ENCODE measurements around the gene ALOX5AP.

Gene ALOX5AP

DNA sequence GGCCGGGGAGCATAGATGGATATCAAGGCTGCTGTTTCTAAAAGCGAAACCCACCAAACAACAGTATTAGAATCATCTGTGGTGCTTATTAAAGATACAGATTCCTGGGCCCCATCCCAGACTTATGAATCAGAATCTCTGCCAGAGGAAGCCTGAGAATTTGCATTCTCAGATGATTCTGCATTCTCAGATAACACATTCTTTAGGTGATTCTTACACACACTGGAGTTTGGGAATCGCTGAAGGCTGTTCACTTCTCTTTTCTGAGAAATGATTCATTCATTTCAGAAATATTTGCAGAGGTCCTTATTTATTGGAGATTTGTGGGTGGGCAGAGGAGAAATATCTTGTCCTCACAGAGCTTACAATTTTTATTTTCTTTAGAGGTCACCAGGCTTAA lies 24.4 kb downstream of the ALOX5AP start:
- DNase-seq (ENCODE audit: low read depth in 2 of 2), result no peak

DNA sequence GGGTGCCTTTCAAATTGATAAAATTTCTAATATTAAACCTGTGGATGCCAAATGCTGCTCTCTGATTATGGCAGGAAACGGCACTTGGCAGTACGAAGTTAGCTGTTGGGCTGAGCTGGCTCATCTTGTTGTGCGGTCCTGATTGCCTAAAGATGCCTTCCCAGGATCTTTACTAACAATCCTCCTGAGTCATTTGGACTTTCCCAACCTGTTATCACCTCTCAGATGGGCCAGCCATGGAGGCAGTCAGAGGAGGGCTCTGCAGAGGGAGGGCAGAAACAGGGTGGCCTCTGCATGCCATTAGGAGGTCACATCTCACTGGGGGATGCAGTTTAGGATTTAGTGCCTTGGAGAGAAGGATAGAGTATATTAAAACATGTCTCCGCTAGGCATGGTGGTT lies 27.3 kb downstream of the ALOX5AP start:
- DNase-seq (ENCODE audit: low read depth in 2 of 2), result no peak

DNA sequence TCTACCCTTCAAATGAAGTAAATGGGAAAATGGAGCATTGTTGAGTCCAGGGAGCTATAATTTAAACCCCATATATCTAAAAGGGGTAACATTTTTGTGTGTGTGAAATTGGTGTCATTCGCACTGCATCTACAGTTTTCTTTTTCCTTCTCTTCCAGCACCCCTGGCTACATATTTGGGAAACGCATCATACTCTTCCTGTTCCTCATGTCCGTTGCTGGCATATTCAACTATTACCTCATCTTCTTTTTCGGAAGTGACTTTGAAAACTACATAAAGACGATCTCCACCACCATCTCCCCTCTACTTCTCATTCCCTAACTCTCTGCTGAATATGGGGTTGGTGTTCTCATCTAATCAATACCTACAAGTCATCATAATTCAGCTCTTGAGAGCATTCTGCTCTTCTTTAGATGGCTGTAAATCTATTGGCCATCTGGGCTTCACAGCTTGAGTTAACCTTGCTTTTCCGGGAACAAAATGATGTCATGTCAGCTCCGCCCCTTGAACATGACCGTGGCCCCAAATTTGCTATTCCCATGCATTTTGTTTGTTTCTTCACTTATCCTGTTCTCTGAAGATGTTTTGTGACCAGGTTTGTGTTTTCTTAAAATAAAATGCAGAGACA lies 28.6 kb downstream of the ALOX5AP start:
- DNase-seq (ENCODE audit: low read depth in 2 of 2), result no peak

DNA sequence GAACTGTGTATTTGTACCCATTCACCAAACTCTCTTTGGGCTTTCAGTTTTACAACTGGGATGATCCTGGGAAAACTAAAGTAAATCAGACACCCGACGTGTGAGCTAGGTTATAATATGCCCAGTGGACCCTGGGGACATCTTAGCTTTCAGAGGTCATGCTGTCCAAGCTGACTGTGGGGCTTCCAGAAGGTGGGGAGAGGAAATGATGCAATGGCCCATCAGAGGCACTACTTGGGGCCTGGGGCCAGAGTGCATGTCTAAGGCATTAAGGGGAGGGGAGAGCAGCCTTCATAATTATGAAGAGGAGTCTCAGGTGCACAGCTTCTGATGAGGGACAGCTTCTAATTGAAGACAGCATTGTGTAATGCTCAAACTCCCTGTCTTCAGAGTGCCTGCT lies 30.9 kb downstream of the ALOX5AP start:
- no peak for DNase-seq (ENCODE audit: low read depth in 2 of 2)

DNA sequence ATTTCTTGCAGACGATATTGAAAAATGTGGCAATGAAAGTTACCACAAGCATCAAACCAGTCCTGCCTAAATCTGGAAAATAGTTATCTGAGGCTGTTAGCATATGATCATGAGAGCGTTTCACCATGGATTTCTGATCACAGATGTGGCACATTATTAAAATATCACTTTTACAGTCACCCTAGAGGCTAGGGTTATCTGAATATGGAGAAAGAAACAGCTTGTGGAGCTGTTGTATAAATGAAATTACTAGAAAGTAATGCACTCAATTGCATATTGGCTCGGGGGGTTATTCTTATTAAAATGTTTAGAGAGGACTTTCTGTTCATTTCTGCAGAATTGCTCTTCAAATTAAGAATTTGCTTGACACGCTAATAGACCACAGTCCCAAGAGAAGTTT lies 35.6 kb downstream of the ALOX5AP start:
- DNase-seq (ENCODE audit: low read depth in 2 of 2), result no peak

DNA sequence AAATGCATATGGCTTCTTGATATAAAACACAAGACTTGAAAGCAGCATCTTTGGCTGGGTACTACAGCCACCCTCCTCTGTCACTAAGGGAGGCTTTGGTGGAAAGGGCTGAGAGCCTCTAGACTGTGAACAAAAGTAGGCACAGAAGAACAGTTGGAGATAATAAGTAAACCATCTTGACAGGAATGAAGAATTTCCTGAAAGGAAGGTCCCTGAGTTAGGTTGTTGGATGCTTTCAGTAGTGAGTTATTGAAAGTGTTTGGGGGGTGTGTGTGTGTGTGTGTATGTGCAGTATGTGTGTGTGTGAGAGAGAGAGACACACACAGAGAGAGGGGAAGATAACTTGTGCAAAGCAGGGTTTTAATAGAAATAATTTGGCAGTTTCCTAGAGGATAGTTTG lies 38.2 kb downstream of the ALOX5AP start:
- DNase-seq (ENCODE audit: low read depth in 2 of 2), result no peak

DNA sequence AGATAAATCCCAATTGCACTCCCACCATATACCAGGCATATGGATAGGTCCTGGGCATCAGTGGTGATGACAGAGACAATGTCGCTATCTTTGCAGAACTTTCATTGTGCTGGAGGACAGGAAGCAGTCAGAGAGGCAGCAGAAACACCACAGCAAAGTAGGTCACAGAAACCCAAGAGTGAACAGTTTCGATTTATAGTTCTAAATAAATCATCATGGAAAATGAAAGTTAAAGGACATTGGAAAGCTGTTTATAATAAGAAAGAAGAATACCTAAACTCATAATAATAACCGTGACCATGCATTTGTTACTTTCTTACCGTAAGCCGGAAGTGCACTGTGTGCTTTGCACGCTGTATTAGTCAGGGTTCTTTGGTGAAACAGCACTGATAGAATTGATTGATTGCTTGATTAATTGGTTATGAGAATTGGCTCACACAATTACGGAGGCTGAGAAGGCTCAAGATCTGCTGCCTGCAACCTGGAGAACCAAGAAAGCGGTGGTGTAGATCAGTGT lies 38.9 kb downstream of the ALOX5AP start:
- no peak for DNase-seq (ENCODE audit: low read depth in 2 of 2)

DNA sequence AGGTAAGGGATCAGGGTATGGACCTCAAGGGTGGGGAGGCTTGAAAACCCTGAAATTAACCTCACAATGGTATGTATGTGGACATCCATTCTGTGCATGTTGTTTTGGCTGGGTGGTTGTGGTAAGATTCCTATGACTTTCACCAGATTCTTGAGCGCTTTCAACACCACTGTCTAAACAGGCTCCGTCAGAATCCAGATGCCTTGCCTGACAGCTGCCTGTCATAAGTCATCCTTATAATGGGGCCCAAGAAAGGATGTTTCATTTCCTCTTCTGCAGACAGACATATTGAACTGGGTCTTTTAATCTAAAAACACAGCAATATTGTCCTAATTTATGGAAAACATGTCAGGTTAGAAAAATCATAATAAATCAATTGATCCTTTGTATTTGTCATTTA lies 41.3 kb downstream of the ALOX5AP start:
- no peak for DNase-seq (ENCODE audit: low read depth in 2 of 2)

DNA sequence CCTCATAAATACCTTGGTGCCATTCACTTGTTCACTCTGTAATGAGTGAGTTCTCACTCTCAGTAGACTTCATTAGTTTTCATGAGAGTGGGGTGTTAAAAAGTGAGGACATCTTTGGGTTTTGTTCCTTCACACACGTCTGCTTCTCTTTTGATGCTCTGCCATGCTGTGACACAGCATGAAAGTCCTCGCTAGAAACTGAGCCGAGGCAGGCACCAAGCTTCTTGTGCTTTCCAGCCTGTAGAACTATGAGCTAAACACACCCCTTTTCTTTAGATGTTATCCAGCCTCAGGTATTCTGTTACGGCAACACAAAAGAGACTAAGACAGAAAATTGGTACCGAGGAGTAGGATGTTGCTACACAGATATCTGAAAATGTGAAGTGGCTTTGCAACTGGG lies 43.7 kb downstream of the ALOX5AP start:
- no peak for DNase-seq (ENCODE audit: low read depth in 2 of 2)

DNA sequence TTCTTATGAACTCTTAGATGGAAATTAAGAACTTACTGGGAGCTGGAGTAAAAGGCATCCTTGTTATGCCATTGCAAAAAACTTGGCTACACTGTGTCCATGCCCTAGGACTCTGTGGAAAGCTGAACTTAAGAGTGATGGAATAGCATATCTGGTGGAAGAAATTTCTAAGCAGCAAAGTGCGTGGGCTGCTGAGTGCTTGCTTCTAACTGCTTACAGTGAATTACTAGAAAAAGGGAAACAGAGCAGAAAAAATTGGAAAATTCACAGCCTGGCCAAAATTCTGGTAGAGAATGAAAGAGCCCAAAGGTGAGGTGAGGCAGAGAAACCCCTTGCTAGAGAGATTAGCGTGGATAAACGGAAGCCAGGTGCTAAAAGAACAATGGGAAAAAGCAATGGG lies 44.3 kb downstream of the ALOX5AP start:
- DNase-seq (ENCODE audit: low read depth in 2 of 2), result no peak

DNA sequence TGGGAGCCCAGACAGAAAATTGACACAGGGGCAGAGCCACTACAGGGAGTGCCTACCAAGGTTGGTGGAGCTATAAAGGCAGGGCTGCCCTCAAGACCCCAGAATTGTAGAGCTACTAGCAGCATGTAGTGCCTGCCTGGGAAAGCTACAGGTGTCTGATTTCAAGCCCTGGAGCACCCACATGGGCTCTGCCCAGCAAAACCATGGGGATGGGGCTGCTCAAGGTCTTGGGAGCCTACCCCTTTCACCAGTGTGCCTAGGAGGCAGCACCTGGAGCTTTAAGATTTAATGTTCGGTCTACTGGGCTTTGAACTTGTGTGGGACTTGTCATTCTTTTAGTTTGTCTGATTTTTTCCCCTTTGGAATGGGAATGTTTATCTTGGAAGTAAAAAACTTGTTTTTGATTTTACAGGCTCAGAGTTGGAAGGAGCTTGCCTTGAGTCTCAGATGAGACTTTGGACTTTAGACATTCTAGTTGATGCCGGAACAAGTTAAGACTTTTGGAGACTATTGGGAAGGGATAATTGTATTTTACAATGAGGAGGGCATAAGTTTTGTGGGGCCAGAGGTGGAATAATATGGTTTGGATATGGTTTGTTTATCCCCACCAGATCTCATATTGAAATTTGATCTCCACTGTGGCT lies 45.1 kb downstream of the ALOX5AP start:
- DNase-seq (ENCODE audit: low read depth in 2 of 2), result no peak

DNA sequence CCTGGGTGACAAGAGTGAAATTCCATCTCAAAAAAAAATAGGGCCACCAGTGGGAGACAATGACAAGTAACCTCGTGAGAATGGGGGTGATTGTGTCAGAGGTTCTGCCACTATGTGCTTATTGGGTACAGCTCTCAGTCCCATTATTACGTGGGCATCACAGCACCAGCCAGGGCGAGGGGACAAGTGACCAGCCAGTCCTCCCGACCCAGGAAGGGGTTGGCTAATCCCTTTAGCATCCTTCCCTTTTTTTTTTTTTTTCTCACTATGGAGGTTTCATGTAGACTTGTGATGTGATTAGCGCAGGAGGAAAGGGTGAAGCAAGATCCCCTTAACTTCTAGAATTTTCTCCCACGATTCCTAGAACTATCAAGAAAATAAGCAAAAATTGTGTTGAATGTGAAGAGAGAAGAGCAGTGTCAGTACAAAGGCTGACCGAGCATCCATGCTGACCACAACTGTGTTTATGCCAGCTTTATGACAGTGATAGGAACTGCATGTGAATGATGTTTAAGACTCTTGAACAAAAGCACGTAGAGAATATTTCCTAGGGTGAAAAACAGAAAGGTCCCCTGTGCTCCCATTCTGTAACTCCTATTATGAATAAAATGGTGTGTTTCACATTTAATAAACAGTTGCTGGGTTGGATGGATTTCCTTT lies 50.0 kb downstream of the ALOX5AP start:
- DNase-seq (ENCODE audit: low read depth in 2 of 2), result no peak

DNA sequence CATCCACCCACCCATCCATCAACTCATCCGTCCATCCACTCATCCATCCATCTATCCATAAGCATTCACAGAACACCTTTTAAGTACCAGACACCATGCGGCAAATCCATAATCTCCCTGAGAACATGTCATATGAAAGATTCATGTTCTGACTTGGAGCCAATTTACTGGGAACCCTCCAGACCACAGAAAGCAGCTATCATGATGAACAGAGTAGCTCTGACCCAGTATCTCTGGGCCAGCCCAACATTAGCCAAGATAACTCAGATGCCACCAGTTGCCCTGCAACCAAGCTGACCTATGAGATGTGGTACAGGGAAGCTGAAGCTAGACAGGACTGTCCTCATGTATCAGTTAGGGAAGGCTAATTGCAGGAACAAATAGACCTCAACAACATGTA lies 51.3 kb downstream of the ALOX5AP start:
- DNase-seq (ENCODE audit: low read depth in 2 of 2), result no peak

DNA sequence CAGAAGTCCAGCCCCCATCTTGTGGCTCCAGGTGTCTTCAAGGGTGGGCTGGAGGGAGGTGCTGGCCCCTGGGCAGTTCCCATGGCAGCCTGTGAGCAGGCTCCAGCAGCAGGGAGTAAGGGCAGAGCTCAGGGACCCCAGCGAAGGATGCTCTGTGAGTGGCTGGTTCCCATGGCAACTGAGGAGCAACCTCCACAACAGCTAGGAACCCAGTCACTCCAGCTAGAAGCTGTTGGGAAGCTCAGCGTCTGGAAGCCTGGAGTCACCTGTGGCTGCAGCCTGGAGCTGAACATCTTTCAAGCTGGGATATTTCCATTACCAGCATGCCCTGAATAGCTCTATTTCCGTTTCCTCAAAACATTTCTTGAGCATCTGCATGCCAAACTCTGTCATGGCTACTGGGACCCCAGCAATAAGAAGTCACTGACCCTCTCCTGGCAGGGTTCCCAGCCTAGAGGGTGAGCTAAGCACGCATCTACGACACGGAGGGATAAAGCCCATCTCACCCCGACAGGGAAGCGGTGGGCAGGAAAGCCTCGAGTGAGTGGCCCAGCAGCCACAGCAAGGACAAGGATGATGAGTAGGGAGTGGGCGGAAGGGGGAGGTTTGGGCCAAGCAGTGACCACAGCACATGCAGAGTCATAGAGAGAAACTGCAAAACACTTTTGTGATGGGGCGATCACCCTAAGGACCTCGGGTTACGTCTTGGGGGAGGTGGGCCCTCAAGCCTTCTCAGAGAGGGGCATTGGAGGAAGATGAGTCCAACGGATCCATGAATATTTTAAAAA lies 52.6 kb downstream of the ALOX5AP start:
- DNase-seq (ENCODE audit: low read depth in 2 of 2), result no peak

DNA sequence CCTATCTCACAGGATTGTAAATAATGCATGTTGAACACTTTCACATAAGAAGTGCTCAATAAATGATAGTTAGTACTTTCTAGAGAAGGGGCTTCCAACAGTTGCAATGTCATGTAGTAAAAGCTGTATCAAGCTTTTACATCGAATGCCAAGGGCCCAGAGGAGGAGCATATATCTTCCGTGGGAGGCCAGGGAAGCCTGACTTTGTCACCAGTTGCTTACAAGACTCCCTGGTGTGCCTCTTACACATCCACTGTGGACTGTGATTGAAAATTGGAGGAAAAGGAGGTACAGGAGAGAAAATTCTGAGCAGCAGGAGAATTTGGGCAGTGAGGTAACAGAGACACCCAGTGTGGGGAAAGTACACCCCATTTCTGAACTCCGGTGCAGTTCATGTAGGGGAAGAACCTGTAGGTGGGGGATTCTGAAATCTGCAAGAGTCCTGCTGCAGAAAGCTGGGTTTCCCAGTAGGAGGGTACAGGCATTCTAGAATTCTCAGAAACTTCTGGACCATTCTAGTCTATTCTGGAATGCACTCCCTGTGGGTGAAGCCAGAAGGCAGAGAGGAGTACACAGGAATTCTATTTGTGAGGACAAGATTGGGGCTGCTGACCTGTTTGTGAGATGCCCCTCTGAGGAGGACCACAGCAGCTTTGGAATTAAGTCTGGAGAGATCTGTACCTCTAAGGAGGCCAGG lies 54.0 kb downstream of the ALOX5AP start:
- DNase-seq (ENCODE audit: low read depth in 2 of 2), result no peak

DNA sequence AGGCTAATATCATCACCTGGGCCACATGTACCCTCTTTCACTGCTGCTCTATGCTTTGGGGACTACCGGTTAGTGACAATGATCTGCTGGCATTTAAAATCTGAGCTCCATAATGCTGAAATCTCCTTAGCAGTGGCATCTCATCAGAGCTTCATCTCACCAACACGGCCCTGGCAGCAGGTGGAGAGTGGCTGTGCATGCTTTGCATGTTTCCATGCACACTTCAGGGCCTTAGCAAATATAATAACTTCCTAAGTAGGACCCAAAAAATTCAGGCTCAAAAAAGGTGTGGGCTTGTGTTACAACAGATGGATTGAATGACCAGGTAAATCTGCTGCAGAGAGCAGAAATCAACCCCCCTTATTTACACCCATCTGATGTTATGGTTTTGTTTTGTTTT lies 55.2 kb downstream of the ALOX5AP start:
- DNase-seq (ENCODE audit: low read depth in 2 of 2), result no peak

DNA sequence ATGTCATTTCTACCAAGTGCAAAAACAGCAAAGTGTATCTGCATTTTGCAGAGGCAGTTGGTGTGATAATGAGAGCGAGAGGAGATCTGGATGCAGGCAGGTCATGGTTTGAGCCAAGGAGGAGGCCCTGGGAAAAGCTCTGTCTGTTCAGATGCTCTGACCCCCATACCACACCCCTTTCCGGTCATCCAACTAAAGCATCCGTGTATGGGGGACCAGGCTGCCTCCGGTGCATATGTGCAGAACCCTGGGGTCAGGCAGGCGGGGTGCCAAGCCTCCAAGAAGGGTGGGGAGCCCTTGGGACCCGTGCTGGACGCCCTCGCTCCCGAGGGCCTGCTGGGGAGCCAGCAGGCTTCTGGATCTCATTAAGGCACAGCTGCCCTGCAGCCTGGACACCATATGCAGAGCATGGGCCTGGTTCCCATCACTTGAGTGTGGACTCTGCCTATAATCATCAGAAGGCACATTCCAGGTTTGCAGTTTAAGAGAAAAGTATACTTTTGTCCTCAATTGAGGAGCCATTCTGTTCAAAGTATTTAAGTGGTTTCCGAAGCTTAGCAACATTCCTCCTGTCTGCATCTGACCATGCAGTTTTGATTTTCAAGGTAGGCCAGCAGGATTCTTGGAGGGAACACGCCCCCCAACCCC lies 56.1 kb downstream of the ALOX5AP start:
- no peak for DNase-seq (ENCODE audit: low read depth in 2 of 2)

DNA sequence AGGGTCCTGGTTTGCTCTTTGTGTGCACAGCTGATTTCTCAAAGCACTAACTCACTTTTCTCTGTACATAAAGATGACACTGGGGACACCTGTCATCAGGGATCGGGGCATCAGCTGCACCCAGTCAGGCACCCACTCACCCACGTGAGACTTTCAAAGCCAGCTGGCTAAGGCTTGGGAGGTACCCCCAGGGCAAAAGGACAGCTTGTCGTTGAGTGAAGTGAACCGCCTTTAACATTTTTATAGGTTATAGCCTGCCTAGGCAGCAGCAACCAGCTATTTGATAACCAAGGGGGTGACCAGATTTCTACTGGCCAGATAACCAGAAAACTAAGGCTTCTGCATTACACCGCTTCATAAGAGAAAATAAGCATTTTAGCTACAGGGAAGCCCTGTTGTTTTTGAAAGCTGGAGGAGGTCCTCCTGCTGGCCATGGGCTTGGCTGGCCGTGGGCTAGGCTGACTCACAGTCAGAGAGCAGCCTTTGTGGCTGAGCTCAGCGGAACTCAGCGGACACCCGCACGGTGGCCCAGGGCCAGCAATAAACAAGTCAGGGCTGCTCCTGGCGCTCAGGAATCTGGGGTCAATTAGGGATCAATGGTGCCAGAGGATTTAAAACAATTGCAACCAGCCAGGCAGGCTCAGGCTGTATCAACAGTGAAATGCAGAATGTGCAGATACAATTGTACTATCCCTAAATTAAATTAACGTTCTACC lies 57.1 kb downstream of the ALOX5AP start:
- DNase-seq (ENCODE audit: low read depth in 2 of 2), result no peak

DNA sequence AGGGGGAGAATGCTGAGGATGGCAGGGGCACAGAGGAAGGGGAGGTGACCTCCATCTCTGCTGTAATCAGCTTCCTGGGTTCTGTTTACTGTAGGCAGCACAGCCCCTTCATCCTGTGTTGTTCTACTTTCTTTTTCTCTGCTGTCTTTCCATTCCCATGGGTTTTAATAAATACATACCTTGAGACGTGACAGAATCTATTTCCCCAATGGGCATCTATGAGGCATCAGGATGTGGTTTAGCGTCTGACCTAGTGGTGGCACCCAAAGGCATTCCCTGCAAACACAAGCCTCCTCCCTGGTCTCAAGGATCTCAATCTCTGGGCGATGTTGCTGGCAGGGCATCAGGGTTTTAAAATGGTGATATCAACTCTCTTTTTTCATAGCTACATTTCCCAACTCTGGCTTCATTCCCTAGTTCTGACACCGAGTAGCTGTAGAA lies 60.8 kb downstream of the ALOX5AP start:
- no peak for DNase-seq (ENCODE audit: low read depth in 2 of 2)
